Activated CD4-positive, alpha-beta T cell treated with anti-CD3 and anti-CD28 coated beads, Interleukin-2, amount 50 U/mL, for 48 hours (primary cell): ENCODE measurements around the gene FOCAD.

Source experiments
- DNase-seq, 2 experiments: peaks; one replicate each; pipeline ENCODE4 v3.0.0-alpha.2; 2020

Gene FOCAD

GRCh38 chr9:20791682-20792081, 107.6 kb downstream of the FOCAD start:
- DNase-seq, result no peak

- no peak for DNase-seq
These were observed 120.6 kb downstream of the FOCAD start for GRCh38 chr9:20804489-20805250.

GRCh38 chr9:20805766-20806165, 121.7 kb downstream of the FOCAD start:
- DNase-seq, result no peak

GRCh38 chr9:20808002-20808401, 123.9 kb downstream of the FOCAD start:
- no peak for DNase-seq

- DNase-seq, result no peak
These were observed 127.8 kb downstream of the FOCAD start for GRCh38 chr9:20811872-20812271.

- DNase-seq, result no peak
These were observed 132.1 kb downstream of the FOCAD start for GRCh38 chr9:20815923-20816703.

GRCh38 chr9:20823051-20823450, 139.0 kb downstream of the FOCAD start:
- DNase-seq, result no peak

- DNase-seq, result no peak
These were observed 147.0 kb downstream of the FOCAD start for GRCh38 chr9:20831028-20831427.

- no peak for DNase-seq
These were observed 148.7 kb downstream of the FOCAD start for GRCh38 chr9:20832775-20833174.

GRCh38 chr9:20835377-20836286, 151.6 kb downstream of the FOCAD start:
- DNase-seq, result no peak

- no peak for DNase-seq
These were observed 153.1 kb downstream of the FOCAD start for GRCh38 chr9:20837166-20837565.

- no peak for DNase-seq
These were observed 154.2 kb downstream of the FOCAD start for GRCh38 chr9:20838218-20838617.

- no peak for DNase-seq
These were observed 160.9 kb downstream of the FOCAD start for GRCh38 chr9:20844916-20845315.

- no peak for DNase-seq
These were observed 164.4 kb downstream of the FOCAD start for GRCh38 chr9:20848490-20848889.

GRCh38 chr9:20853866-20854265, 169.8 kb downstream of the FOCAD start:
- no peak for DNase-seq

- no peak for DNase-seq
These were observed 170.4 kb downstream of the FOCAD start for GRCh38 chr9:20854444-20854843.

GRCh38 chr9:20863945-20864344, 179.9 kb downstream of the FOCAD start:
- no peak for DNase-seq

GRCh38 chr9:20865347-20865746, 181.3 kb downstream of the FOCAD start:
- DNase-seq, result no peak

GRCh38 chr9:20870115-20870514, 186.1 kb downstream of the FOCAD start:
- no peak for DNase-seq

GRCh38 chr9:20872340-20872977, 188.4 kb downstream of the FOCAD start:
- no peak for DNase-seq

GRCh38 chr9:20873240-20873865, 189.3 kb downstream of the FOCAD start:
- DNase-seq, result no peak

GRCh38 chr9:20880271-20880670, 196.2 kb downstream of the FOCAD start:
- DNase-seq, result no peak
